ENCODE measurements around the gene NHERF1. TPM values are rescaled to one million over a fixed set of nuclear protein-coding genes. Genes with fewer than 3 reads are reported as not detected.

Gene NHERF1
- total and polyA plus RNA-seq, 9 of the 15 experiments (the other 6 are each of a cell fraction or from before 2014, with no cell fraction given) = 11.4 to 79.9 (median 36.9) TPM

DNA sequence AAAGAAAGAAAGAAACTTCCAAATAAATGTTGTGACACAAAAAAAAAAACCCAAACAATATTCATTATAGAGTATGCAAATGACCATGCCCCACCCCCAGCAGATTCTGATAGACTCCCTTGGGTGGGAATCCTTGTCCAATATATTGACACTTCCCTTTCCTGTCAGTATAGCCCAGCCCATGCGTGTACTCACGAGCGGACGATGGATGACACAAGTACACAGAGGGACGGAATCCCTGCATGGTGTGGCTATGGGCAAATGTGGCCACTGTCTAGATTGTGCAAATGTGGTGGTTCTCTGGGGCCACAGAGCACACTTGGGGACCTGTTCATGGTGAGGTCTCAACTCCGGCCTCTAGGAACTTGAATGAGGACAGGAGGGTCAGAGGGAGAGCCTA lies 8.3 kb upstream of the NHERF1 start:
- FAIRE-seq (no peak), ATAC-seq (no peak), DNase-seq (ENCODE audit: extremely low read depth in 1 of 4, low spot score in 3 of 4) (no peak)
- H3K4me2 ChIP-seq (ENCODE audit: insufficient read depth, low read length) = no peak overlapping the region
- ChIA-PET POLR2A (no interaction called here), CTCF (ENCODE audit: low intra/inter-chr PET ratio) (no interaction called here)
- peaks cover 5% of the 10 kb centered on the region; the same call in 1 of the 2 replicates for H4K20me1 ChIP-seq (replicated peaks; ENCODE audit: control insufficient read depth, insufficient read depth, low read length)
- H3K27me3 ChIP-seq (ENCODE audit: control insufficient read depth in 2 of 2, insufficient read depth in 2 of 2, low read length in 2 of 2) = peaks cover 32 to 70% of the 10 kb centered on the region in 2 experiments; a peak in 4 of 5 replicates
- TF ChIP-seq, protein P1, sequence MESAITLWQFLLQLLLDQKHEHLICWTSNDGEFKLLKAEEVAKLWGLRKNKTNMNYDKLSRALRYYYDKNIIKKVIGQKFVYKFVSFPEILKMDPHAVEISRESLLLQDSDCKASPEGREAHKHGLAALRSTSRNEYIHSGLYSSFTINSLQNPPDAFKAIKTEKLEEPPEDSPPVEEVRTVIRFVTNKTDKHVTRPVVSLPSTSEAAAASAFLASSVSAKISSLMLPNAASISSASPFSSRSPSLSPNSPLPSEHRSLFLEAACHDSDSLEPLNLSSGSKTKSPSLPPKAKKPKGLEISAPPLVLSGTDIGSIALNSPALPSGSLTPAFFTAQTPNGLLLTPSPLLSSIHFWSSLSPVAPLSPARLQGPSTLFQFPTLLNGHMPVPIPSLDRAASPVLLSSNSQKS (CRISPR knock-in tag; IDR thresholded peaks at IDR 0.05) = no peak
- TF ChIP-seq ZNF175 (CRISPR knock-in tag; IDR thresholded peaks at IDR 0.05; ENCODE audit: low read depth) (no peak), ESRRB (CRISPR knock-in tag; IDR thresholded peaks at IDR 0.05; ENCODE audit: borderline replicate concordance) (no peak), GTF2B (IDR thresholded peaks at IDR 0.05; ENCODE audit: extremely low read depth, insufficient read length) (no peak), TBL1XR1 (IDR thresholded peaks at IDR 0.05; ENCODE audit: low read length in 2 of 2) (no peak), FOXJ3 (CRISPR knock-in tag; IDR thresholded peaks at IDR 0.05) (no peak), SMARCC2 (IDR thresholded peaks at IDR 0.05; ENCODE audit: low read depth) (no peak), NRF1 (conservative IDR thresholded peaks at IDR 0.05 in 1 of 2, IDR thresholded peaks at IDR 0.05 in 1 of 2) (no peak), ZNF217 (CRISPR knock-in tag; IDR thresholded peaks at IDR 0.05) (no peak), ZNF609 (CRISPR knock-in tag; IDR thresholded peaks at IDR 0.05; ENCODE audit: borderline replicate concordance) (no peak), ZNF354B (CRISPR knock-in tag; IDR thresholded peaks at IDR 0.05) (no peak)
- TF ChIP-seq, protein P2, sequence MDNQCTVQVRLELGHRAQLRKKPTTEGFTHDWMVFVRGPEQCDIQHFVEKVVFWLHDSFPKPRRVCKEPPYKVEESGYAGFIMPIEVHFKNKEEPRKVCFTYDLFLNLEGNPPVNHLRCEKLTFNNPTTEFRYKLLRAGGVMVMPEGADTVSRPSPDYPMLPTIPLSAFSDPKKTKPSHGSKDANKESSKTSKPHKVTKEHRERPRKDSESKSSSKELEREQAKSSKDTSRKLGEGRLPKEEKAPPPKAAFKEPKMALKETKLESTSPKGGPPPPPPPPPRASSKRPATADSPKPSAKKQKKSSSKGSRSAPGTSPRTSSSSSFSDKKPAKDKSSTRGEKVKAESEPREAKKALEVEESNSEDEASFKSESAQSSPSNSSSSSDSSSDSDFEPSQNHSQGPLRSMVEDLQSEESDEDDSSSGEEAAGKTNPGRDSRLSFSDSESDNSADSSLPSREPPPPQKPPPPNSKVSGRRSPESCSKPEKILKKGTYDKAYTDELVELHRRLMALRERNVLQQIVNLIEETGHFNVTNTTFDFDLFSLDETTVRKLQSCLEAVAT (IDR thresholded peaks at IDR 0.05) = no peak
- TF ChIP-seq, protein P3, sequence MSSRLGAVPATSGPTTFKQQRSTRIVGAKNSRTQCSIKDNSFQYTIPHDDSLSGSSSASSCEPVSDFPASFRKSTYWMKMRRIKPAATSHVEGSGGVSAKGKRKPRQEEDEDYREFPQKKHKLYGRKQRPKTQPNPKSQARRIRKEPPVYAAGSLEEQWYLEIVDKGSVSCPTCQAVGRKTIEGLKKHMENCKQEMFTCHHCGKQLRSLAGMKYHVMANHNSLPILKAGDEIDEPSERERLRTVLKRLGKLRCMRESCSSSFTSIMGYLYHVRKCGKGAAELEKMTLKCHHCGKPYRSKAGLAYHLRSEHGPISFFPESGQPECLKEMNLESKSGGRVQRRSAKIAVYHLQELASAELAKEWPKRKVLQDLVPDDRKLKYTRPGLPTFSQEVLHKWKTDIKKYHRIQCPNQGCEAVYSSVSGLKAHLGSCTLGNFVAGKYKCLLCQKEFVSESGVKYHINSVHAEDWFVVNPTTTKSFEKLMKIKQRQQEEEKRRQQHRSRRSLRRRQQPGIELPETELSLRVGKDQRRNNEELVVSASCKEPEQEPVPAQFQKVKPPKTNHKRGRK (tag; IDR thresholded peaks at IDR 0.05) = no peak
- no peaks in the 10 kb centered on the region for H3K79me2 ChIP-seq (ENCODE audit: control insufficient read depth, insufficient read depth, low read length)
- no peak overlapping the region for H2AFZ ChIP-seq (ENCODE audit: low read depth, low read length)
- in situ Hi-C loops (cut with MboI) = loop anchor here (5.0 kb wide), 1 partner anchor 217 kb away; no protein-coding TSS in a partner anchor
- H3K4me1 ChIP-seq (replicated peaks in 1 of 2; ENCODE audit: control insufficient read depth in 2 of 2, insufficient read depth in 2 of 2, low read length in 2 of 2) = peaks cover 0 to 27% of the 10 kb centered on the region in 2 experiments; a peak in 4 of 5 replicates
- intact Hi-C loops (cut with micrococcal nuclease) = loop anchor here (5.0 kb wide), 1 partner anchor 112 kb away; no protein-coding TSS in a partner anchor
- no peaks in the 10 kb centered on the region for H3K9me1 ChIP-seq (ENCODE audit: control insufficient read depth, insufficient read depth, low read length)
- H3K4me3 ChIP-seq = no peak overlapping the region
- H3K27ac ChIP-seq (ENCODE audit: extremely low read depth, low read depth, low read length) = no peak overlapping the region
- 6% methylated on average over 6 of the region's 6 CpGs for WGBS (ENCODE audit: insufficient coverage, low coverage, missing lambda C conversion rate)
- H3K9me3 ChIP-seq (replicated peaks; ENCODE audit: control insufficient read depth, insufficient read depth, low read depth, low read length) = no peaks in the 10 kb centered on the region
- no TSS peak for BruUV-seq (replicated peaks)
- H3K9ac ChIP-seq (ENCODE audit: insufficient read depth in 1 of 2, low read depth in 2 of 2, low read length in 2 of 2) = no peak overlapping the region
- H3K36me3 ChIP-seq (ENCODE audit: control insufficient read depth, insufficient read depth, low read length) = no peaks in the 10 kb centered on the region
